HTR-8/SVneo (cell line): Measurements from ENCODE around the gene ZNF385A.

Experiments
- DNase-seq: peaks from one replicate; pipeline ENCODE4 v3.0.0; 2011; ENCODE audit warnings: low spot score, mixed read lengths; ENCODE audit not compliant: insufficient read length
- FAIRE-seq: peaks from 2 replicates; lab custom pipeline; 2011; peaks lifted over from hg19 to GRCh38; lab: Jason Lieb, UNC

Gene ZNF385A

GRCh38 chr12:54377007-54377406 is 7.5 kb downstream of the ZNF385A start:
- FAIRE-seq (no peak), DNase-seq (no peak)

GRCh38 chr12:54376596-54376995 is 7.9 kb downstream of the ZNF385A start:
- no peak for DNase-seq
- no peak for FAIRE-seq

- DNase-seq, result no peak
- FAIRE-seq, result no peak
Measured at GRCh38 chr12:54375259-54375579, 9.3 kb downstream of the ZNF385A start.

GRCh38 chr12:54374562-54375258 is 9.8 kb downstream of the ZNF385A start:
- FAIRE-seq, result no peak
- DNase-seq, result no peak

- FAIRE-seq (no peak), DNase-seq (no peak)
Measured at GRCh38 chr12:54373649-54374561, 10.6 kb downstream of the ZNF385A start.

GRCh38 chr12:54372113-54372806 is 12.3 kb downstream of the ZNF385A start:
- DNase-seq (no peak), FAIRE-seq (no peak)

- no peak for DNase-seq
- no peak for FAIRE-seq
Measured at GRCh38 chr12:54371328-54372112, 13.0 kb downstream of the ZNF385A start.

GRCh38 chr12:54370171-54370730 is 14.3 kb downstream of the ZNF385A start:
- FAIRE-seq (peak; percentile 20), DNase-seq (peak; percentile 82)

- DNase-seq, result no peak
Measured at GRCh38 chr12:54369597-54370131, 14.9 kb downstream of the ZNF385A start.

GRCh38 chr12:54368709-54369596 is 15.6 kb downstream of the ZNF385A start:
- FAIRE-seq, result no peak

More at GRCh38 chr12:54369597-54370131, 14.9 kb downstream of the ZNF385A start:
- no peak for FAIRE-seq

GRCh38 chr12:54368025-54368708 is 16.4 kb downstream of the ZNF385A start:
- no peak for DNase-seq
- FAIRE-seq, result no peak

More at GRCh38 chr12:54368709-54369596, 15.6 kb downstream of the ZNF385A start:
- DNase-seq, result peak; percentile 79

GRCh38 chr12:54364413-54364812 is 20.1 kb downstream of the ZNF385A start, which contains the start of gene GPR84:
Gene GPR84, minus strand, starts transcription at chr12:54364486. Its CDS starts 635 bp downstream, at chr12:54363851.
- DNase-seq (no peak), FAIRE-seq (no peak)

GRCh38 chr12:54363618-54364017 is 20.9 kb downstream of the ZNF385A start:
- DNase-seq, result no peak
- no peak for FAIRE-seq

- DNase-seq, result no peak
- no peak for FAIRE-seq
Measured at GRCh38 chr12:54363047-54363446, 21.5 kb downstream of the ZNF385A start.

- FAIRE-seq (peak; percentile 33), DNase-seq (peak; percentile 67)
Measured at GRCh38 chr12:54360717-54361456, 23.6 kb downstream of the ZNF385A start.

GRCh38 chr12:54359762-54360351 is 24.7 kb downstream of the ZNF385A start:
- DNase-seq (no peak), FAIRE-seq (no peak)
